HCT116 (cell line): ENCODE measurements around the gene FNDC11.

Experiments
- CEBPB ChIP-seq: IDR thresholded peaks from 2 replicates; pipeline ENCODE4 v1.6.1; 2012; ENCODE audit warnings: low read depth
- EZH2 ChIP-seq: fragments of 200-600 bp; sonication (generic); IDR thresholded peaks from 2 replicates; pipeline ENCODE4 v1.6.1; 2017; ENCODE audit warnings: antibody characterized with exemption, mixed run types
- POLR2A ChIP-seq: IDR thresholded peaks from 2 replicates; pipeline ENCODE4 v1.7.0; 2011; ENCODE audit warnings: borderline replicate concordance; ENCODE audit not compliant: insufficient read depth, insufficient read length; ENCODE audit errors: extremely low read depth
- POLR2AphosphoS5 ChIP-seq: IDR thresholded peaks from 2 replicates; pipeline ENCODE4 v1.6.1; 2011; ENCODE audit warnings: mild to moderate bottlenecking, low read depth, low read length, moderate library complexity
- SRF ChIP-seq: IDR thresholded peaks from 2 replicates; pipeline ENCODE4 v1.6.1; 2012; ENCODE audit warnings: low read depth
- TCF7L2 ChIP-seq: IDR thresholded peaks from 2 replicates; pipeline ENCODE4 v1.7.0; 2011; ENCODE audit warnings: borderline replicate concordance, inconsistent platforms; ENCODE audit not compliant: insufficient read depth, insufficient read length; ENCODE audit errors: extremely low read depth
- YY1 ChIP-seq: IDR thresholded peaks from 2 replicates; pipeline ENCODE4 v1.6.1; 2011; ENCODE audit warnings: low read length, low read depth, moderate library complexity, mild to moderate bottlenecking; ENCODE audit not compliant: insufficient replicate concordance; ENCODE audit errors: extremely low read depth
- ZNF274 ChIP-seq: fragments of 200-500 bp; sonication (Bioruptor generic); IDR thresholded peaks from 2 replicates; pipeline ENCODE4 v1.6.1; 2014; ENCODE audit warnings: mild to moderate bottlenecking, low read depth, low read length, inconsistent platforms
- TF ChIP-seq, protein P1 (sequence below), 3 experiments: fragments of 200-600 bp in 1 of 3; sonication (generic) in 1 of 3; IDR thresholded peaks in 2 of 3; conservative IDR thresholded peaks in 1 of 3; 2 replicates each; pipeline ENCODE4 v1.5.1; 2012 to 2017; ENCODE audit warnings: low read depth in 2 of 3, low read length in 2 of 3, antibody characterized with exemption in 1 of 3, borderline replicate concordance in 1 of 3, control low read depth in 1 of 3, mild to moderate bottlenecking in 1 of 3, mixed read lengths in 1 of 3, mixed run types in 1 of 3, moderate library complexity in 1 of 3; ENCODE audit not compliant: insufficient read depth in 1 of 3
- TF ChIP-seq, protein P2 (sequence below): IDR thresholded peaks from 2 replicates; pipeline ENCODE4 v1.6.1; 2012; ENCODE audit warnings: low read depth
- TF ChIP-seq, protein P3 (sequence below): IDR thresholded peaks from 2 replicates; pipeline ENCODE4 v1.6.1; 2012

DNA sequence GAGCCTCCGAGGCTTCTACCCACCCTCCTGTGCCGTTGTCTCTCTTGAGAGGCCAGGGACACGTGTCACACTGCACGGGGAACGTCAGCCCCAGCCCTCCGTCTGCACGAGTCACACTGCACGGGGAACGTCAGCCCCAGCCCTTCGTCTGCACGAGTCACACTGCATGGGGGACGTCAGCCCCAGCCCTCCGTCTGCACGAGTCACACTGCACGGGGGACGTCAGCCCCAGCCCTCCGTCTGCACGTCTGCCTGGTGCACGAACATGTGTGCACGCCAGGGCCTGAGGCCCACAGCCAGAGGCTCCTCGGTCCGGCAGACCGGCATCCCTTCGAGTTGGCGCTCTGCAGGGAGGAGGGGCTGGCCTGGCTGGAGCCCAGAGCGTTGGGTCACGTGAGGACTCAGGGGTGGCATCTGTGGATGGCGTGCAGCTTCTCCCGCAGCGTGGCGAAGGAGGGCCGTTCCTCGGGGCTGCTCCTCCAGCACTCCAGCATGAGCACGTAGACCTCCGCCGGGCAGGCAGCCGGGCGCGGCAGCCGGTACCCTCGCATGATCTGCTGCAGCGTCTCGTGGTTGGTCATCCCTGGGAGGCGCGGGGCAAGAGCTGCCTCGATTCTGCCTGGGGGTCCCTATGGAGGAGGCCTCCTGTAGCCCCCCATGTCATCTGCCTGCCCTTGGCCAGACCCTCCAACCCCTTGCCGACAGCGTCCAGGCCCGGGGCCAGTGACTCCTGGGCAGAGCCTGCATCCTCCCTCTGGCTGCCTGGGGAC lies 13.4 kb upstream of the FNDC11 start:
- TF ChIP-seq, protein P1, sequence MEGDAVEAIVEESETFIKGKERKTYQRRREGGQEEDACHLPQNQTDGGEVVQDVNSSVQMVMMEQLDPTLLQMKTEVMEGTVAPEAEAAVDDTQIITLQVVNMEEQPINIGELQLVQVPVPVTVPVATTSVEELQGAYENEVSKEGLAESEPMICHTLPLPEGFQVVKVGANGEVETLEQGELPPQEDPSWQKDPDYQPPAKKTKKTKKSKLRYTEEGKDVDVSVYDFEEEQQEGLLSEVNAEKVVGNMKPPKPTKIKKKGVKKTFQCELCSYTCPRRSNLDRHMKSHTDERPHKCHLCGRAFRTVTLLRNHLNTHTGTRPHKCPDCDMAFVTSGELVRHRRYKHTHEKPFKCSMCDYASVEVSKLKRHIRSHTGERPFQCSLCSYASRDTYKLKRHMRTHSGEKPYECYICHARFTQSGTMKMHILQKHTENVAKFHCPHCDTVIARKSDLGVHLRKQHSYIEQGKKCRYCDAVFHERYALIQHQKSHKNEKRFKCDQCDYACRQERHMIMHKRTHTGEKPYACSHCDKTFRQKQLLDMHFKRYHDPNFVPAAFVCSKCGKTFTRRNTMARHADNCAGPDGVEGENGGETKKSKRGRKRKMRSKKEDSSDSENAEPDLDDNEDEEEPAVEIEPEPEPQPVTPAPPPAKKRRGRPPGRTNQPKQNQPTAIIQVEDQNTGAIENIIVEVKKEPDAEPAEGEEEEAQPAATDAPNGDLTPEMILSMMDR (IDR thresholded peaks at IDR 0.05 in 2 of 3, conservative IDR thresholded peaks at IDR 0.05 in 1 of 3; ENCODE audit: borderline replicate concordance in 1 of 3, insufficient read depth in 1 of 3, low read depth in 2 of 3, low read length in 2 of 3), result no peak
- TF ChIP-seq POLR2AphosphoS5 (no peak), POLR2A (no peak), CEBPB (no peak), YY1 (no peak), SRF (no peak), TCF7L2 (no peak), EZH2 (no peak), ZNF274 (no peak)
- TF ChIP-seq, protein P2, sequence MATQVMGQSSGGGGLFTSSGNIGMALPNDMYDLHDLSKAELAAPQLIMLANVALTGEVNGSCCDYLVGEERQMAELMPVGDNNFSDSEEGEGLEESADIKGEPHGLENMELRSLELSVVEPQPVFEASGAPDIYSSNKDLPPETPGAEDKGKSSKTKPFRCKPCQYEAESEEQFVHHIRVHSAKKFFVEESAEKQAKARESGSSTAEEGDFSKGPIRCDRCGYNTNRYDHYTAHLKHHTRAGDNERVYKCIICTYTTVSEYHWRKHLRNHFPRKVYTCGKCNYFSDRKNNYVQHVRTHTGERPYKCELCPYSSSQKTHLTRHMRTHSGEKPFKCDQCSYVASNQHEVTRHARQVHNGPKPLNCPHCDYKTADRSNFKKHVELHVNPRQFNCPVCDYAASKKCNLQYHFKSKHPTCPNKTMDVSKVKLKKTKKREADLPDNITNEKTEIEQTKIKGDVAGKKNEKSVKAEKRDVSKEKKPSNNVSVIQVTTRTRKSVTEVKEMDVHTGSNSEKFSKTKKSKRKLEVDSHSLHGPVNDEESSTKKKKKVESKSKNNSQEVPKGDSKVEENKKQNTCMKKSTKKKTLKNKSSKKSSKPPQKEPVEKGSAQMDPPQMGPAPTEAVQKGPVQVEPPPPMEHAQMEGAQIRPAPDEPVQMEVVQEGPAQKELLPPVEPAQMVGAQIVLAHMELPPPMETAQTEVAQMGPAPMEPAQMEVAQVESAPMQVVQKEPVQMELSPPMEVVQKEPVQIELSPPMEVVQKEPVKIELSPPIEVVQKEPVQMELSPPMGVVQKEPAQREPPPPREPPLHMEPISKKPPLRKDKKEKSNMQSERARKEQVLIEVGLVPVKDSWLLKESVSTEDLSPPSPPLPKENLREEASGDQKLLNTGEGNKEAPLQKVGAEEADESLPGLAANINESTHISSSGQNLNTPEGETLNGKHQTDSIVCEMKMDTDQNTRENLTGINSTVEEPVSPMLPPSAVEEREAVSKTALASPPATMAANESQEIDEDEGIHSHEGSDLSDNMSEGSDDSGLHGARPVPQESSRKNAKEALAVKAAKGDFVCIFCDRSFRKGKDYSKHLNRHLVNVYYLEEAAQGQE, result no peak
- TF ChIP-seq, protein P3, sequence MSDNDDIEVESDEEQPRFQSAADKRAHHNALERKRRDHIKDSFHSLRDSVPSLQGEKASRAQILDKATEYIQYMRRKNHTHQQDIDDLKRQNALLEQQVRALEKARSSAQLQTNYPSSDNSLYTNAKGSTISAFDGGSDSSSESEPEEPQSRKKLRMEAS, result no peak
